ENCODE measurements around the gene SPIN2B.
"Not testable (repeated sequence)": the region's sequence is repeated elsewhere in the genome, so short reads cannot be mapped to it uniquely, and the experiment has no call there.

Gene SPIN2B

DNA sequence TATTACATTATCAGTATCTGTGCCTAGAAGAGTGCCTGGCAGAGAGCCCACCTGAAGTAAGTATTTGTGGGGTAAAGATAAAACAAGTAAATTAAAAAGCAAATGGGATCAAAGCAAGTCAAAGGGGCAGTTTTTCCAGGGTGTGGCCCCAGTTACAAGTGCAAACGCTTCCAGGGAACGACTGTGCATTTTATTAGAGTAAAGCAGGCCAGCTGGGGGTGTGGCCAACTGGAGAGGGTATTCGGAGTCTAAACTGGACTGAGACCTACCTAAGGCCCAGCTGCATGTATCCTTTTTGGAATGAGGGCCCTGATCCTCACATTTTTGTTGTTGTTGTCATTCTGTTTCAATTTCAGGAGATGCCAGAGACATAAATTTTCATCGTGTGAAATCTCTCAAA, 3.8 kb downstream of the SPIN2B start:
- not testable (repeated sequence) for H3K9me3 Mint-ChIP-seq, H3K27me3 Mint-ChIP-seq, H3K4me1 Mint-ChIP-seq, H3K36me3 Mint-ChIP-seq, H3K4me3 Mint-ChIP-seq, H3K27ac Mint-ChIP-seq

DNA sequence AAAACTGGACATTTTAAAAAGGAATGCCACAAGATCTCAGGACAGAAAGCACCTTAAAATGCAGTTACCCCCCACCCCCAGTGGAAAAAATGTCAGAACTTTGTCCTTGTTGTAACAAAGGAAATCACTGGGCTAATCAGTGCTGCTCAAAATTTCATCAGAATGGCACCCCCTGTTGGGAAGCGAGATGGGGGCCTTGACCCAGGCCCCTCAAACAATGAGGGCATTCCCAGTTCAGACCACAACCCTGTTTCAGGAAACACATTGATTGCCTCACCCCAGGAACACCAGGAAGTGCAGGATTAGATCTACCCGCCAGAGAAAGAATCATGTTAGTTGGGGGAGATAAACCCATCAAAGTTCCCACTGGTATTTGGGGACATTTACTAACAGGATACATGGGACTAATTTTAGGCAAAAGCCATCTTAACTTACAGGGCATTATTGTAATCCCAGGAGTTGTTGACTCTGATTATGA, 16.4 kb downstream of the SPIN2B start:
- Mint-ChIP-seq H3K4me1 (peaks cover 4% of the 10 kb centered on the region), H3K27me3 (no peaks in the 10 kb centered on the region), H3K9me3 (no peaks in the 10 kb centered on the region), H3K36me3 (peaks cover 14% of the 10 kb centered on the region), H3K27ac (no peak overlapping the region), H3K4me3 (no peak overlapping the region)

DNA sequence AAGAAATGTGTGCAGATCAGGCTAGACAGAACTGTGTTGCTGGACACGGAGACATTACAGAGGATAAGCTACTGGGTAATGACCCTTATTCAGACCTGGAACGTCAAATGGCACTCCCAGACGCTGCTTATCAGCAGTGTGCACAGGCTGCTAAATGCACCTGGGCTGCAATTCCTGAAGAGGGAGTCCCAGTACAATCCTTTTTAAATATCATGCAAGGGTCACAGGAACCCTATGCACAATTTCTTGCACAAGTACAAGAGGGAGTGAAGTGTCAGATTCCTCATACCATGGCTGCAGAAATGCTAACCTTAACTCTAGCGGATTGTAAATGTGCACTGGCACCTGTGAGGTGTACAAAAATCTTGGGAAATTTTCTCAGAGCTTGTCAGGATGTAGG, 16.9 kb downstream of the SPIN2B start:
- peaks cover 4% of the 10 kb centered on the region for H3K4me1 Mint-ChIP-seq
- H3K9me3 Mint-ChIP-seq = no peaks in the 10 kb centered on the region
- H3K4me3 Mint-ChIP-seq = no peak overlapping the region
- no peak overlapping the region for H3K27ac Mint-ChIP-seq
- H3K27me3 Mint-ChIP-seq = no peaks in the 10 kb centered on the region
- H3K36me3 Mint-ChIP-seq = peaks cover 14% of the 10 kb centered on the region

DNA sequence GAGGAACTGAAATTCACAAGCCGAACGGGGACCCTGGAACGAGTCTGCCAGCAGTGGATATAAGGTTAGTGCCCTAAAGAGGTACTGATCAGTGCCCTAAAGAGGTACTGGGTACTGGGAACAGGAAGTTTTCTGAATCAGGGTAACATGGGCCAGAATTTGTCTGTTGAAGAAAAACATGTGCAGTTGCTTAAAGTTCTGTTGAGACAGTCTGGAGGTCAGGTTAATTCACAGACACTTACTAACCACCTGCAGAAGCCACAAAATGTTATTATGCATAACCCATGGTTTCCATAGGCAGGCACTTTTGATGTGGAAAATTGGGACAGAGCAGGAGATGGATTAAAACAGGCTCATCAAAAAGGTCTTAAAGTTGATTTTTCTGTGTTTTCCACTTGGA, 17.9 kb downstream of the SPIN2B start:
- no peak overlapping the region for H3K27ac Mint-ChIP-seq
- H3K9me3 Mint-ChIP-seq = peaks cover 5% of the 10 kb centered on the region
- H3K4me1 Mint-ChIP-seq = peaks cover 4% of the 10 kb centered on the region
- H3K4me3 Mint-ChIP-seq = no peak overlapping the region
- H3K27me3 Mint-ChIP-seq = no peaks in the 10 kb centered on the region
- peaks cover 19% of the 10 kb centered on the region for H3K36me3 Mint-ChIP-seq

DNA sequence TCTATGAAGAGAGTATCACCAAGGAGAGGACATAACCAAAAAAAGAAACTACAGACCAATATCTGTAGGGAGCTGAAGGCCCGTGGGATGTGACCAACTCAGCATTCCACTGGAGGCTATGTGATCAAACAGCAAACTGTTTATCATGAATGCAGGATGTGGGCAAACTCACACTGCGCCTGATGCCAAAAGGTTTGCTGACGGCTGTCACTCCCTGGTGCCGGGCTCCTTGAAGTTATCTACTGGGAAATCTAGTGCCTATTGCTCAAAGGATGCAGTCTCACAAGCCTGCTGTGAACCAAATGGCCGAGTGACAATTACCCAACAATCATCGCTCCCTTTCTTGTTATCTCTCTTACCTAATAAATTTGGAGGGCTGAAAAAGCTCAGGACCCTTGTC, 18.4 kb downstream of the SPIN2B start:
- peaks cover 23% of the 10 kb centered on the region for H3K36me3 Mint-ChIP-seq
- not testable (repeated sequence) for H3K4me3 Mint-ChIP-seq, H3K4me1 Mint-ChIP-seq, H3K9me3 Mint-ChIP-seq, H3K27ac Mint-ChIP-seq, H3K27me3 Mint-ChIP-seq

DNA sequence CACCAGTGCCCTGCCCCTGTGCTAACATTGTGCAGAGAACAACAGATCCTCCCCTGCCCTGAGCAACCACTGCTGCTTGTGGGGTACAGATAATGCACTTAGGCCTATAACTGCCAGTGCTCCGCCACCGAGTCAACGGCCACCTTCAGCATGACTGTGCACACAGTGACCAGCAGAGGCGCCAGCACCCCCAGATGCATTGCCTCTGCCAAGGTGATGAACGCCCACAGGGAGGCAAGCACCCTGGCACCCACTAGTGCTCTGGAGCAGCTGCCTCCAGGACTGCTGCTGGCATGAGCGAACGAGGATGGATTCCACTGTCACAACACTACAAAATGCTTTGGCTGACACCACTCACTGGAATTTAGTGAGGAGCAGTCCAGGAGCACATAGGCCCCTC, 38.2 kb downstream of the SPIN2B start:
- H3K4me1 Mint-ChIP-seq = no peaks in the 10 kb centered on the region
- H3K36me3 Mint-ChIP-seq = peaks cover 40% of the 10 kb centered on the region
- H3K4me3 Mint-ChIP-seq = no peak overlapping the region
- peaks cover 4% of the 10 kb centered on the region for H3K9me3 Mint-ChIP-seq
- H3K27ac Mint-ChIP-seq = no peak overlapping the region
- H3K27me3 Mint-ChIP-seq = no peaks in the 10 kb centered on the region

DNA sequence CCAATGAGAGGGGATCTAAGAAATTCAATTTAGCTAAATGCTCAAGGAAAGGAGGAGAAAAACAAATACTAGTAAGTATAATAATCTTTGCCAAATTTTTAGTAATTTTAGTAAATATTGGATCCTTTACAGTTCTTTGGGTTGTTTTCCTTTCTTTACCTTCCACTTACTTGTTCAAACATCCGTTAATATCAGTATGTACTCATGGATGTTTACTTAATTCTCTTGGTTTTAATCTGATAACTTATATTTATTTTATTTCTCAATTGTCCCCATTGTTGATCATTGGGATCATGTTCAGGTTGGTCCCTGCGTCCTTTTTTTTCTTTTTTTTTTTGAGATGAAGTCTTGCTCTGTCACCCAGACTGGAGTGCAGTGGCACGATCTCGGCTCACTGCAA, 46.9 kb downstream of the SPIN2B start:
- H3K4me1 Mint-ChIP-seq = no peaks in the 10 kb centered on the region
- no peaks in the 10 kb centered on the region for H3K27me3 Mint-ChIP-seq
- H3K4me3 Mint-ChIP-seq = no peak overlapping the region
- peaks cover 4% of the 10 kb centered on the region for H3K36me3 Mint-ChIP-seq
- H3K9me3 Mint-ChIP-seq = no peaks in the 10 kb centered on the region
- H3K27ac Mint-ChIP-seq = peak overlapping the region; percentile 80

DNA sequence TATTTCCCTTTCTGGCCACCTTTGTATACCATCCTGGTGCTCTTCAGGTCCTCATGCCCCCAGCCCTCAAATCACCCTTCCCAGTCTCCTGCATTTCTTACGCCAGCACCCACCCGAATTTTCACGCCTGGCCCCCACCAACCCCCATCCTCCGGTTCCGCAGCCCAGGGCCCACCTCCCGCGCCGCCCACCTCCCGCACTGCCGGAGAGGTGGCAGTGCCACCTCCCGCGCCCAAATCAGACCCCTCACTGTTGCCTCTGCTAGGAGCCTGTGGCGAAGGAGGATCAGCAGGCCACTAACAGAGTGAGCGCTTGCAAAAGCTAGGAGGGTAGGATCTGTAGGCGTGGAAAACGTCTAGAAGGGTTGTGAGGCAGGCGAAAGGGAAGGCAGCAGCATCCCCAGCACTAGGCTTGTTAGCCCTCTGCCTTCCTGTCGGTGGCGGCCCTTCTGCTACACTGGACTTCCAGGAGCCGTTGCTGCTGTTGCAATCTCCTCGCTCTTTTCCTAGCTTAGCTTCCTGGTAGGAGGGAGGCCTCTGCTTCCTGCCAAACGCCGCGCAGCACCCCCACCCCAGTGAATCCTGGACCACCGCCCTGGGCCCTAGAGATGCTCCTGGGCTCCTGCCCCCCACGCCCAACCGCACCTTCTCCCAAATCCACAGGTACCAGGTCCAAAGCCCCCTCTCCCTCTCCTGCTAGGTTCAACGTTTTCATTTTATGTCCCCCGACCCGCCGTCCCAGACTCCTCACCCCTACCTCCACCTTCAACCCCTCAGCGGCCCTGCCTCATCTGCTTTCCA, 51.0 kb downstream of the SPIN2B start:
- Mint-ChIP-seq H3K27ac (no peak overlapping the region), H3K36me3 (no peaks in the 10 kb centered on the region), H3K4me3 (no peak overlapping the region), H3K4me1 (no peaks in the 10 kb centered on the region), H3K9me3 (no peaks in the 10 kb centered on the region), H3K27me3 (no peaks in the 10 kb centered on the region)

All from activated naive CD4-positive, alpha-beta T cell treated with anti-CD3 and anti-CD28 coated beads, Interleukin-2, amount 50 U/mL, for 24 hours (primary cell).